T-helper 2 cell treated with Interferon-gamma antibody and Interleukin-4, amounts not matched to agents 5 μg/mL and 100 μg/mL, for 36 hours (primary cell): ENCODE data around the gene ERFE.
"Not testable (repeated sequence)": the region's sequence is repeated elsewhere in the genome, so short reads cannot be mapped to it uniquely, and the experiment has no call there.

Experiments used
- DNase-seq: peaks from one replicate; pipeline ENCODE4 v3.0.0; 2021; ENCODE audit warnings: low spot score
- H3K27ac Mint-ChIP-seq: one replicate; pipeline ENCODE4 v1.8.0; 2021; ENCODE audit warnings: mild to moderate bottlenecking, mixed read lengths
- H3K27me3 Mint-ChIP-seq: one replicate; pipeline ENCODE4 v1.8.0; 2021; ENCODE audit warnings: low read depth, mixed read lengths
- H3K36me3 Mint-ChIP-seq: one replicate; pipeline ENCODE4 v1.8.0; 2021; ENCODE audit warnings: low read depth, mixed read lengths
- H3K4me1 Mint-ChIP-seq: one replicate; pipeline ENCODE4 v1.8.0; 2021; ENCODE audit warnings: low read depth, mixed read lengths
- H3K4me3 Mint-ChIP-seq: one replicate; pipeline ENCODE4 v1.8.0; 2022; ENCODE audit warnings: mild to moderate bottlenecking, moderate library complexity, mixed read lengths
- H3K9me3 Mint-ChIP-seq: one replicate; pipeline ENCODE4 v1.8.0; 2021; ENCODE audit warnings: mixed read lengths

The ERFE gene, protein sequence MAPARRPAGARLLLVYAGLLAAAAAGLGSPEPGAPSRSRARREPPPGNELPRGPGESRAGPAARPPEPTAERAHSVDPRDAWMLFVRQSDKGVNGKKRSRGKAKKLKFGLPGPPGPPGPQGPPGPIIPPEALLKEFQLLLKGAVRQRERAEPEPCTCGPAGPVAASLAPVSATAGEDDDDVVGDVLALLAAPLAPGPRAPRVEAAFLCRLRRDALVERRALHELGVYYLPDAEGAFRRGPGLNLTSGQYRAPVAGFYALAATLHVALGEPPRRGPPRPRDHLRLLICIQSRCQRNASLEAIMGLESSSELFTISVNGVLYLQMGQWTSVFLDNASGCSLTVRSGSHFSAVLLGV

DNA sequence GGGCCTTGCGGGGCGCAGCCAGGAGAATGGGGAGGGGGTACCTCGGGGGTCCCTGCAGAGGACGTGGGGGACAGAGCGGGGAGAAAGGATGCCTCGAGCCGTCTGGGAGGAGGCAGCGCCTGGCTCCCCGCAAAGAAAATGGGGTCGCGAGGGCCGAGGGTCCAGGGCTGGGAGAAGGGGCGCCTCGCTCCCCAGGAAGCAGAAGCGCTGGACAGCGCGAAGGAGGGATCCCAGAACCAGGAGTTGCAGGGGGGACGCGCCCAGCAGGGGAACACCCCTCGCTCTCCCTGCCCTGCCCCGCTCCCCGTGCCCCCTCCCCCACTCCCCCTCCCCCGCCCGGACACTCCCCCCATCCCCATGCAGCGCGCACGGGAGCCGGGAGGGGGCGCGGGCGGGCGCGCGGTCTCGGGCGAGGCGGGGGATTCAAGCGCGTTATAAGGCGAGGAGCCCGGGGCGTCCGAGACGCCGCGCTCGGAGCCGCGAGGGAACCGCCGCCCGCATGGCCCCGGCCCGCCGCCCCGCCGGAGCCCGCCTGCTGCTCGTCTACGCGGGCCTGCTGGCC lies at the start of gene ERFE:
Gene ERFE (plus strand): TSS at position 462 of the 562 bp plus-strand sequence. CDS start 38 bp downstream, at position 500.
- Mint-ChIP-seq H3K4me3 (peak within 1 kb of the TSS; percentile 69), H3K4me1 (peaks cover 6% of the 10 kb centered on the region), H3K27ac (no peak within 1 kb of the TSS), H3K36me3 (no peaks in the 10 kb centered on the region), H3K9me3 (no peaks in the 10 kb centered on the region), H3K27me3 (peaks cover 33% of the 10 kb centered on the region)
- peak; percentile 50 for DNase-seq

- no peak overlapping the region for H3K4me3 Mint-ChIP-seq
- no peak for DNase-seq
- H3K36me3 Mint-ChIP-seq: no peaks in the 10 kb centered on the region
- peaks cover 5% of the 10 kb centered on the region for H3K4me1 Mint-ChIP-seq
- H3K9me3 Mint-ChIP-seq: peaks cover 22% of the 10 kb centered on the region
- no peak overlapping the region for H3K27ac Mint-ChIP-seq
- H3K27me3 Mint-ChIP-seq: peaks cover 4% of the 10 kb centered on the region
Measured at GRCh38 chr2:238113611-238114010, 45.2 kb upstream of the ERFE start.

DNA sequence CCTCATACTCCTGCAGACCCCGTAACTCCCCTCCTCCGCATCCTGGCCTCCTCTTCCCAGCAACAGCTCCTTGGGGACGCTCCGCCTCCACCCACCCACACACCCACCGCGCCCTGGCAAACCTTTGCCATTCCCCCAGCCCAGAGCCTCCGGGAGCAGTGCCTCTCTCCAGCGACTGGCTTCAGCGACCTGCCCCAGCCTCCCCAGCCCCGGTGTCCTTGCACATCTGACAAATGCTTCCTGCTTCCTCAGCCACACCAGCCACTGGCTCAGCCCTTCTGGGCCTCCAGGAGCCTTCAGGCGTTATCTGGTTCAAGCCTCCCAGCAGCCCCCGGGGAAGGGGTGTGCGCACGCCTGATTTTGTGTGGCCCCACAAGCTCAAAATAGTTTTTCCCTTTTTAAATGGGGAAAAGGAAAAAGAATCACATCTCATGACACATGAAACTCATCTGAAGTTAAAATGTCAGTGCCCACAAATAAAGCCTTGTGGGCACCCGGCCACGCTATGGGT lies 44.4 kb upstream of the ERFE start:
- H3K9me3 Mint-ChIP-seq: peaks cover 22% of the 10 kb centered on the region
- no peak overlapping the region for H3K27ac Mint-ChIP-seq
- no peaks in the 10 kb centered on the region for H3K36me3 Mint-ChIP-seq
- H3K4me3 Mint-ChIP-seq: no peak overlapping the region
- H3K27me3 Mint-ChIP-seq: peaks cover 4% of the 10 kb centered on the region
- H3K4me1 Mint-ChIP-seq: no peaks in the 10 kb centered on the region
- no peak for DNase-seq

GRCh38 chr2:238114851-238115660 lies 43.7 kb upstream of the ERFE start:
- Mint-ChIP-seq H3K4me1 (no peaks in the 10 kb centered on the region), H3K9me3 (peaks cover 22% of the 10 kb centered on the region), H3K36me3 (no peaks in the 10 kb centered on the region), H3K27me3 (peaks cover 4% of the 10 kb centered on the region), H3K4me3 (no peak overlapping the region), H3K27ac (no peak overlapping the region)
- DNase-seq: no peak

GRCh38 chr2:238115709-238116108 lies 43.1 kb upstream of the ERFE start:
- not testable (repeated sequence) for DNase-seq, H3K27me3 Mint-ChIP-seq, H3K27ac Mint-ChIP-seq, H3K36me3 Mint-ChIP-seq, H3K4me3 Mint-ChIP-seq, H3K4me1 Mint-ChIP-seq
- H3K9me3 Mint-ChIP-seq: peaks cover 22% of the 10 kb centered on the region

DNA sequence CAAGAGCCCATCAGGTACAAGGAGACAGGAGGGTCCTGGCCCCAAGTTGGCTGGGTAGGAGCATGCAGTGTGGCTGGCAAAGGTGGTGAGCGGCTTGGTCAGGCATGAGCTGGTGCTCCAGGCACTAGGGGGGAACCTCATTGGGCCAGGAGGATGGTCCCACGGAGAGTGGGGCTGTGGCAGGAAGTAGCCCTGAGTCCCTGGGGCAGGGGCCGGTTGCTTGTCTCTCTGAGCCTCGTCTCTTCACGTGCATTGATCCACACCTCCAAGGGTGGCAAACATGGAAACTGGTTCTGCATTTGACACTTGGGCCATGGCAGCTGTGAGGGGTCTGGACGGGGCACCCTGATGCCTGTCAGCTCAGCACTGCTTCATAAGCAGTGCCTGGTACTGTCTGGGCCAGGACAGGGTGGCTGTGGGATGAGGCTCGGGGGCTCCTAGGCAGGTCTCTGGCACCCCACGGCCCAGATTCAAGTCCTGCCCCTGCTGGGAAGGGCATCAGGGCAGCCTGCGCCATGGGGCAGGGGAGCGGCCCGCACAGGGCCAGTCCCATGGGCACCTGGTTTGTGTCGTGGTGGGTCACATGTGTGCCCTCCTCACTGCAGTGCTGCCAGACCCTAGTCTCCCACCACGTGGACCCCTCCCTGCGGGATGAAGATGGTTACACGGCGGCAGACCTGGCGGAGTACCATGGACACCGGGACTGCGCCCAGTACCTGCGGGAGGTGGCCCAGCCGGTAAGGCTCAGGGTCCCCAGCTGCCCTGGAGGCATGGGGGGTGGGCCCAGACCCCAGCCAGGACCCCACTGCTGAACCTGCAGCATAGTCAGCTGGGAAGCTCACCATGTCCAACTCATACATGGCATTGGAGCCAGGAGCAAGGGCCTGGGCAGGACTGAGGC lies 42.2 kb upstream of the ERFE start:
- Mint-ChIP-seq H3K27me3 (peaks cover 4% of the 10 kb centered on the region), H3K4me3 (no peak overlapping the region), H3K9me3 (peaks cover 18% of the 10 kb centered on the region), H3K4me1 (no peaks in the 10 kb centered on the region), H3K36me3 (no peaks in the 10 kb centered on the region), H3K27ac (no peak overlapping the region)
- no peak for DNase-seq

- Mint-ChIP-seq H3K27ac (no peak overlapping the region), H3K27me3 (peaks cover 4% of the 10 kb centered on the region), H3K4me1 (no peaks in the 10 kb centered on the region), H3K4me3 (no peak overlapping the region), H3K36me3 (no peaks in the 10 kb centered on the region), H3K9me3 (peaks cover 11% of the 10 kb centered on the region)
- no peak for DNase-seq
Measured at GRCh38 chr2:238117199-238118154, 41.3 kb upstream of the ERFE start.

DNA sequence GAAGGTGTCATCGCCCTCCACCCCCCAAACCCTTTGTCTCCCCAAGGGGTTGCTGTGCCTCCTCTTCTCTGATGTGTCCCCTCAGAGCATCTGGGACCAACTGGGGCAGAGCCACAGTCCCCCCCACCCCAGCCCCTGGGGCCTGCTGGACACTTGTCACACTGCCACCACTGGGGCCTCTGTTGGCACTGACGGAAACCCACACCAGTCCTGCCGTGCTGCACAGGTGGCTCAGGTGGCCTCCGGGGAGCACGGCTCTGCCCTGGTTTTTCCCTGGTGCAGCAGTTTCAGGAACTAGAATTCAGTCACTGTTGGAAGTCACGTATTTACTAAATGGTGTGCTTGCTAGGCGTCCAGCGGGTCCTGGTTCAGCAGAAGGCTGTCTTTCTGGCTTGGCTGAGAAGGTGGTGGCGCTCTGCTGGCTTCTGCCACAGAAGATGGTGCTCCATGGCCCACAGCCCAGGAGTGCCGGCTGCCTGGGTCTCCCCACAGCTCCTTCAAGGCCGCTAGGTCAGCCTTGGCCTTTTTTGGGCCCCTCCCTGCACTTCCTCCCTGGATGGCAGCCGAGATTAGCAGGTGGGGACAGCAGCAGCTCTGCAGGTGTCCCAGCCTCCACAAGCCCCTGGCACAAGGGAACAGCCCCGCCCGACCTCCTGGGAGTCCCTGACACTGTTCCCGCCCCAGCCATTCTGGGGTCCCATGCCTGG lies 38.9 kb upstream of the ERFE start:
- H3K27ac Mint-ChIP-seq: no peak overlapping the region
- peaks cover 4% of the 10 kb centered on the region for H3K27me3 Mint-ChIP-seq
- H3K9me3 Mint-ChIP-seq: no peaks in the 10 kb centered on the region

DNA sequence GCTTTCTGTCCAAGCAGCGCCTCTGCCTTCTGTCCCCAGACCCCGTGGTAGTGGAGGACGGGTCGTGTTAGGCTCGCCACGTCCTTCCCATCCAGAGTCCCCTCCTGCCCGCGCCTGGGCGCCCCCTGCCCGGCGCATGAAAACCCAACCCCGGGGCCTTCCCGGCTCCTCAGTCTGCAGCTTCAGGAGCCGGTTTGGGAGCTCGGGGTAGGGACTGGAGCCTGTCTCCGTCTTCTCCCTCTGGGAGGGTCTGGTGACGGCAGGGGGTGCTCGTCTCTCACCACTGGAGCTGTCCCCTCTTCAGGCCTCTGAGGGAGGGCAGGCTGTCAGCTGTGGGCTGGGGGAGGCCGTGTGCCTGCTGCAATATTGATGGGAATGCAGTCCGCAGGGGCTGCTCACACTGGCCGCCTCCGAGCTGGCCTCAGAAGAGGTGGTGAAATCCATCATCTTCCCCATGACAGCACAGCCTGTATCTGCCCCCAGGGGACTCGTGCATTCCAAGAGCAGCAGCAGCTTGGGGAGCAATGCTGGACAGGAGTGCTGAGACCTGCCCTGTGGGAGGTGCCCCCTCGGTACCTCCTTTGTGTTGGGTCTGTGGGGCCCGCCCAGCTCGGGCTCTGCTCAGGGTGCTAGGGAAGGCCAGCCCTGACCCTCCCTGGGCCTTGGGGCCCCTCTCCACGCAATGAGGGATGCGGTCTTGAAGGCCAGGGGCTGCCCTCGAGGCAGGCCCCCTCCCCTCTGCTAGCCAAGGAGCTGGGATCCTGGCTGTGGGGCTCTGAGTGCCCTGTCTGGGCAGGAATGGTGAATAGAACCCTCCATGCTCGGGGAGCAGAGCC lies 38.1 kb upstream of the ERFE start:
- Mint-ChIP-seq H3K27me3 (peaks cover 4% of the 10 kb centered on the region), H3K4me3 (no peak overlapping the region), H3K27ac (no peak overlapping the region), H3K36me3 (no peaks in the 10 kb centered on the region), H3K4me1 (no peaks in the 10 kb centered on the region), H3K9me3 (no peaks in the 10 kb centered on the region)
- no peak for DNase-seq

More for the DNA sequence above, 38.9 kb upstream of the ERFE start:
- DNase-seq: no peak
- Mint-ChIP-seq H3K4me1 (no peaks in the 10 kb centered on the region), H3K36me3 (no peaks in the 10 kb centered on the region), H3K4me3 (no peak overlapping the region)

GRCh38 chr2:238121511-238122286 lies 37.1 kb upstream of the ERFE start:
- Mint-ChIP-seq H3K4me3 (no peak overlapping the region), H3K9me3 (no peaks in the 10 kb centered on the region), H3K4me1 (no peaks in the 10 kb centered on the region), H3K27ac (no peak overlapping the region), H3K36me3 (no peaks in the 10 kb centered on the region), H3K27me3 (peaks cover 4% of the 10 kb centered on the region)
- no peak for DNase-seq
